Right lobe of liver (tissue), 6 donors: ENCODE measurements around the gene NVL. TPM values are rescaled to one million over a fixed set of nuclear protein-coding genes. Genes with fewer than 3 reads are reported as not detected.
"Not testable (repeated sequence)": the region's sequence is repeated elsewhere in the genome, so short reads cannot be mapped to it uniquely, and the experiment has no call there.

Experiments used
- ATAC-seq, 4 donors: fragments of 200-7000 bp; cut with Tn5 transposase; one replicate each; pipeline ENCODE4 v1.9.1; 2020; ENCODE audit warnings: mild to moderate bottlenecking in 4 of 4, moderate library complexity in 4 of 4
- DNase-seq, 3 donors: peaks; one replicate each; pipeline ENCODE4 v3.0.0-alpha.2; 2020
- H3K27ac ChIP-seq, 3 donors: fragments of 200-600 bp; one replicate each; pipeline ENCODE4 v1.8.0; 2022
- H3K27me3 ChIP-seq, 2 donors: fragments of 200-600 bp; one replicate each; pipeline ENCODE4 v1.8.0; 2022
- H3K36me3 ChIP-seq, 4 donors: fragments of 200-600 bp; sonication (generic) in 1 of 4; one replicate each; pipeline versions ENCODE4 v1.5.1 to v1.8.0; 2017 to 2022; ENCODE audit warnings: control low read depth in 1 of 4
- H3K4me1 ChIP-seq, 4 donors: fragments of 200-600 bp; sonication (generic) in 1 of 4; one replicate each; pipeline versions ENCODE4 v1.5.1 to v1.8.0; 2017 to 2022; ENCODE audit warnings: control low read depth in 1 of 4
- H3K4me3 ChIP-seq, 3 donors: fragments of 200-600 bp; one replicate each; pipeline ENCODE4 v1.8.0; 2022
- H3K9me3 ChIP-seq, 4 donors: fragments of 200-600 bp; sonication (generic) in 1 of 4; one replicate each; pipeline versions ENCODE4 v1.5.1 to v1.8.0; 2017 to 2022; ENCODE audit warnings: control low read depth in 1 of 4
- POLR2A ChIP-seq: fragments of 450-650 bp; IDR thresholded peaks from one replicate; pipeline ENCODE4 v1.6.1; 2017; ENCODE audit warnings: antibody characterized with exemption, mild to moderate bottlenecking
- WGBS: methylation state at CpG from one replicate; pipeline ENCODE4 v1.1.6; 2018; ENCODE audit warnings: low coverage, low lambda C conversion rate; ENCODE audit not compliant: insufficient coverage; ENCODE audit errors: missing lambda C conversion rate; 5-methylcytosine and 5-hydroxymethylcytosine counted together
- intact Hi-C, 2 donors: fragments of 100-400 bp; cut with DNase I; formaldehyde crosslinking; loops; one replicate each; pipeline versions ENCODE4 v1.11.2 to v1.14.1; 2022
- total RNA-seq, 6 experiments: library from RNA; depleted of rRNA in 2 of 6; stranded (reverse); fragments of >200 nt in 2 of 6; fragmentation: NEBNext Ultra II Directional in 3 of 6; extraction: Animal tissue kit (Norgen Biotek cat#: 25700) in 3 of 6; gene quantifications; one replicate each; pipeline versions ENCODE4 v1.1.0 to v1.2.4, GENCODE V29; 2016 to 2023
- TF ChIP-seq, protein P1 (sequence below), 4 donors: fragments of 200-600 bp in 3 of 4; fragments of 450-650 bp in 1 of 4; IDR thresholded peaks; one replicate each; pipeline versions ENCODE4 v1.5.1 to v1.8.0; 2016 to 2022; ENCODE audit warnings: antibody characterized with exemption in 4 of 4, mild to moderate bottlenecking in 2 of 4
- donor health status: DM: no; HTN: yes; CAD: no.
- donor health status: DM: no; HTN: no; CAD: no.
- donor health status: DM: no; HTN: no; CAD: no.
- donor health status: DM: no; HTN: yes; CAD: no.
- donor health status: DM: no; HTN: yes; CAD: no.

The NVL gene
- total RNA-seq, 6 experiments from 2014 or later, result 4.5 to 8.9 (median 6.8) TPM

GRCh38 chr1:224357626-224358124 lies 27.7 kb upstream of the NVL start:
- H3K4me1 ChIP-seq, result peaks cover 0 to 10% (median 3%) of the 10 kb centered on the region in 4 donors
- 21% methylated on average over 9 of the region's 9 CpGs for WGBS
- peak; percentile 9 for TF ChIP-seq POLR2A
- TF ChIP-seq, protein P1, sequence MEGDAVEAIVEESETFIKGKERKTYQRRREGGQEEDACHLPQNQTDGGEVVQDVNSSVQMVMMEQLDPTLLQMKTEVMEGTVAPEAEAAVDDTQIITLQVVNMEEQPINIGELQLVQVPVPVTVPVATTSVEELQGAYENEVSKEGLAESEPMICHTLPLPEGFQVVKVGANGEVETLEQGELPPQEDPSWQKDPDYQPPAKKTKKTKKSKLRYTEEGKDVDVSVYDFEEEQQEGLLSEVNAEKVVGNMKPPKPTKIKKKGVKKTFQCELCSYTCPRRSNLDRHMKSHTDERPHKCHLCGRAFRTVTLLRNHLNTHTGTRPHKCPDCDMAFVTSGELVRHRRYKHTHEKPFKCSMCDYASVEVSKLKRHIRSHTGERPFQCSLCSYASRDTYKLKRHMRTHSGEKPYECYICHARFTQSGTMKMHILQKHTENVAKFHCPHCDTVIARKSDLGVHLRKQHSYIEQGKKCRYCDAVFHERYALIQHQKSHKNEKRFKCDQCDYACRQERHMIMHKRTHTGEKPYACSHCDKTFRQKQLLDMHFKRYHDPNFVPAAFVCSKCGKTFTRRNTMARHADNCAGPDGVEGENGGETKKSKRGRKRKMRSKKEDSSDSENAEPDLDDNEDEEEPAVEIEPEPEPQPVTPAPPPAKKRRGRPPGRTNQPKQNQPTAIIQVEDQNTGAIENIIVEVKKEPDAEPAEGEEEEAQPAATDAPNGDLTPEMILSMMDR (IDR thresholded peaks at IDR 0.05), result peak in 1 of 4 donors; percentile 26
- no peaks in the 10 kb centered on the region for H3K27me3 ChIP-seq
- peak overlapping the region in 2 of 3 donors; percentile 65 to 79 for H3K27ac ChIP-seq
- intact Hi-C loops, result no loop called here
- H3K4me3 ChIP-seq, result peak overlapping the region; percentile 87 to 97 (median 93)
- ATAC-seq (peak in 3 of 4 donors; percentile 29 to 41 (median 32)), DNase-seq (no peak)
- no peaks in the 10 kb centered on the region for H3K9me3 ChIP-seq
- no peaks in the 10 kb centered on the region for H3K36me3 ChIP-seq

- intact Hi-C loops, result no loop called here
- Histone ChIP-seq H3K27ac (peak within 1 kb of the TSS; percentile 65 to 79 (median 74)), H3K27me3 (no peaks in the 10 kb centered on the region), H3K36me3 (no peaks in the 10 kb centered on the region), H3K4me3 (peak within 1 kb of the TSS; percentile 87 to 97 (median 93)), H3K9me3 (no peaks in the 10 kb centered on the region), H3K4me1 (peaks cover 0 to 10% (median 3%) of the 10 kb centered on the region in 4 donors)
- DNase-seq (peak; percentile 92 to 94 (median 92)), ATAC-seq (peak; percentile 97 to 99 (median 98))
- 2% methylated on average over 7 of the region's 78 CpGs for WGBS
- TF ChIP-seq, protein P1 (IDR thresholded peaks at IDR 0.05), result no peak
- TF ChIP-seq POLR2A, result peak; percentile 81
These were observed 27.0 kb upstream of the NVL start, which contains the start of gene CNIH4 for GRCh38 chr1:224356685-224357625. CNIH4 (plus strand) TSS chr1:224356879; CDS start chr1:224356925, 46 bp downstream.

- no peaks in the 10 kb centered on the region for H3K9me3 ChIP-seq
- DNase-seq, result no peak
- no peaks in the 10 kb centered on the region for H3K27me3 ChIP-seq
- no peak overlapping the region for H3K27ac ChIP-seq
- no peak for TF ChIP-seq POLR2A
- TF ChIP-seq, protein P1 (IDR thresholded peaks at IDR 0.05), result no peak
- peaks cover 0 to 8% (median 3%) of the 10 kb centered on the region in 4 donors for H3K4me1 ChIP-seq
- H3K4me3 ChIP-seq, result no peak overlapping the region
- WGBS, result 76% methylated on average over 5 of the region's 5 CpGs
- no peak for ATAC-seq
- intact Hi-C loops, result no loop called here
- no peaks in the 10 kb centered on the region for H3K36me3 ChIP-seq
These were observed 24.3 kb upstream of the NVL start for GRCh38 chr1:224353975-224354925.

- 96% methylated on average over 12 of the region's 49 CpGs for WGBS
- H3K27ac ChIP-seq, H3K4me1 ChIP-seq, H3K27me3 ChIP-seq, H3K4me3 ChIP-seq, ATAC-seq, H3K9me3 ChIP-seq, H3K36me3 ChIP-seq, DNase-seq, intact Hi-C loops: not testable (repeated sequence)
These were observed 22.6 kb upstream of the NVL start for GRCh38 chr1:224352436-224353085.

DNA sequence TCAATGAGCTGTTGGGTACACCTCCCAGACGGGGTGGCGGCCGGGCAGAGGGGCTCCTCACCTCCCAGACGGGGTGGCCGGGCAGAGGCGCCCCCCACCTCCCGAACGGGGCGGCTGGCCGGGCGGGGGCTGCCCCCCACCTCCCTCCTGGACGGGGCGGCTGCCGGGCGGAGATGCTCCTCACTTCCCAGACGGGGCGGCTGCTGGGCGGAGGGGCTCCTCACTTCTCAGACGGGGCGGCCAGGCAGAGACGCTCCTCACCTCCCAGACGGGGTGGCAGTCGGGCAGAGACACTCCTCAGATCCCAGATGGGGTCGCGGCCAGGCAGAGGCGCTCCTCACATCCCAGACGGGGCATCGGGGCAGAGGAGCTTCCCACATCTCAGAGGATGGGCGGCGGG lies 19.7 kb upstream of the NVL start:
- H3K27ac ChIP-seq, H3K27me3 ChIP-seq, H3K4me3 ChIP-seq, H3K36me3 ChIP-seq, H3K4me1 ChIP-seq, intact Hi-C loops, ATAC-seq, H3K9me3 ChIP-seq: not testable (repeated sequence)
- no CpG with 5 or more reads among the region's 30 CpGs for WGBS
- DNase-seq, result peak in 1 of 3 donors; percentile 18
